RPMI7951 (cell line): Measurements from ENCODE around the gene KLHL42. TPM values are rescaled to one million over a fixed set of nuclear protein-coding genes. Genes with fewer than 3 reads are reported as not detected.

Experiments
- total RNA-seq: library from RNA; depleted of rRNA; stranded (reverse); fragments of >200 nt; shearing (Covaris generic); gene quantifications from 2 replicates; pipeline ENCODE4 v1.2.3, GENCODE V29; 2014; rRNA removed

KLHL42 gene
- total RNA-seq, 1 experiment from 2014 or later = 13.7 TPM

Other genes with a start within 250 kb of the KLHL42 start
- 1.4 and 1.6 TPM in 2 replicates for gene REP15, start 83.8 kb upstream of the KLHL42 start, total RNA-seq
- gene MRPS35, start 69.4 kb upstream of the KLHL42 start, total RNA-seq = 51.0 and 62.5 TPM in 2 replicates
- gene MANSC4, start within 50 bp of the KLHL42 start, total RNA-seq = not detected in 2 replicates
- gene PTHLH, start 192.5 kb downstream of the KLHL42 start, total RNA-seq = 0.84 and 0.88 TPM in 2 replicates